Measurements from ENCODE around the gene CPS1.

Gene CPS1

DNA sequence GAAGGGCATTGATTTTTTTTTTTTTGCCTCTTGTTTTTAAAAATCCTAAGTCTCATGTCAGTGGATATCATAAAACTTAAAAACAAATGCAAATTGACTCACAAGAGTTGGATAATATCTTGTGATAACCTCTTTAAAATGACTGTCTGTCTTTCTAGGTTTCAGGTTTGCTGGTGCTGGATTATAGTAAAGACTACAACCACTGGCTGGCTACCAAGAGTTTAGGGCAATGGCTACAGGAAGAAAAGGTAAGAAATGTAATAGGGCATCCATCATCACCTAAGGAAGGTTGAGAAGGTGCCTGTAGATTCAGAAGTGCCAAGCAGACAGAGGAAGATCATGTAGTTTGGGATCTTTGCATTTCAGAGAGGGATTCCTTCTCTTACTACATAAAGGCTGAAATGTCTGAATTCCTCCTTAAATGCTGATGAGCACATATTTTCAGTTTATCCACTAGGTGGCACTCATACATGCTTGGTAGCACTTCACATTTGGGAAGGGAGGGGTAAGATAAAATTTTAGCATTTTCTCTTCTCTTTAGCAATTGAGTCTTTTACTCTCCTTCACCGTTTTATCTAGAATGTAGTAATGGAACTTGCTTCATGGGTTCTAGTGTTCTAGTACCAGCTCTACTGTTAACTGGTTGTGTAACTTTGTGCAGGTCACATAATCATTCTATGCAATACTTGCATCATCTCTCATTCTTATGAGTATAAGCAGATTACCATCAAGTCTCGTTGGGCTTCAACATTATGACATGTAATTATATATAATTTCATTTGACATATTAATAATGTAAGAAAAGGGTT, 21.1 kb downstream of the CPS1 start:
- Histone ChIP-seq H3K36me3 (ENCODE audit: insufficient read depth, low read length) (no peaks in the 10 kb centered on the region), H3K4me1 (ENCODE audit: insufficient read depth, low read length) (no peaks in the 10 kb centered on the region), H3K27me3 (ENCODE audit: control insufficient read depth in 1 of 2, insufficient read depth in 2 of 2, low read length in 2 of 2) (no peaks in the 10 kb centered on the region), H3K4me3 (ENCODE audit: low read depth in 1 of 2, low read length in 2 of 2) (no peak overlapping the region), H3K9me3 (ENCODE audit: low read length) (no peaks in the 10 kb centered on the region), H3K27ac (ENCODE audit: low read depth, low read length) (no peak overlapping the region), H3K9ac (ENCODE audit: low read length) (no peak overlapping the region)

DNA sequence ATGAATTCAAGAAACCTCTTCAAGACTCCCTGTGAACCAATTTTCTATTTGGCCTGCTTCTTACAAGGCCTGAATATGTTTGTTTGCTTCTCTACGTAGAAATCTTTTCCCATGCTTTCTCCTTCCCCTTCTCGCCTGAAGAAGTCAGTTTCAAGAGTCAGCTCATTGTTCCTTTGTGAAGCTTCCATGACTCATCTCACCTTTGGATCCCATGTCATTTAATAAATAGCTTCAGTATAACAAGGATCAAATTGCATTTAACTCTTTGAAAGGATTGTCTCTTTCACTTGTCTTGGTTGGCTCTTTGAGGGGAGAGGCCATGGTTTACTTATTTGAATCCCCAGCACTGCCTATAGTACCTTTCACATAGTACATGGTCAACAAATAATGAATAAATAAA, 28.4 kb downstream of the CPS1 start:
- H3K27me3 ChIP-seq (ENCODE audit: control insufficient read depth in 1 of 2, insufficient read depth in 2 of 2, low read length in 2 of 2) = no peaks in the 10 kb centered on the region
- no peak overlapping the region for H3K27ac ChIP-seq (ENCODE audit: low read depth, low read length)
- no peaks in the 10 kb centered on the region for H3K36me3 ChIP-seq (ENCODE audit: insufficient read depth, low read length)
- H3K4me1 ChIP-seq (ENCODE audit: insufficient read depth, low read length) = no peaks in the 10 kb centered on the region
- no peak overlapping the region for H3K9ac ChIP-seq (ENCODE audit: low read length)
- H3K4me3 ChIP-seq (ENCODE audit: low read depth in 1 of 2, low read length in 2 of 2) = no peak overlapping the region
- no peaks in the 10 kb centered on the region for H3K9me3 ChIP-seq (ENCODE audit: low read length)

DNA sequence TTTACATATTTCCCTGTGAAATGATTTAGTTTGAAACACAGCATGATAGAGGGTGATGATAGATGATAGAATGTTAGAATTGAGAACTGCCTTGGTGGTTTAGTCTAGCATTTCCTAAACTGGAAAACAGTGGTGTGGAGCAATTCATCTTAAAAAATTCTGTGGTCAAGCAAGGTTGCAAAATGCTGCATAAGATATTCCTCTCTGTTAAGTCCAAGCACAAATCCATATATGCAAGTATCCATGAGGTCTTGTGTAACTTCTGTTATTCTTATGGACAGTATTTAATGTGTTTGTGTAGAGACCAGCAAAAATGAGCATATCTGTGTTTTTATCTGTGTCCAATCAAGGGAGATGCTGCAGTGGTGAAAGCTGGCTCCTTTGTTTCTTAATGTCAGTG, 30.0 kb downstream of the CPS1 start:
- Histone ChIP-seq H3K4me3 (ENCODE audit: low read depth in 1 of 2, low read length in 2 of 2) (no peak overlapping the region), H3K9me3 (ENCODE audit: low read length) (no peaks in the 10 kb centered on the region), H3K27ac (ENCODE audit: low read depth, low read length) (no peak overlapping the region), H3K9ac (ENCODE audit: low read length) (no peak overlapping the region), H3K27me3 (ENCODE audit: control insufficient read depth in 1 of 2, insufficient read depth in 2 of 2, low read length in 2 of 2) (no peaks in the 10 kb centered on the region), H3K4me1 (ENCODE audit: insufficient read depth, low read length) (no peaks in the 10 kb centered on the region), H3K36me3 (ENCODE audit: insufficient read depth, low read length) (no peaks in the 10 kb centered on the region)

DNA sequence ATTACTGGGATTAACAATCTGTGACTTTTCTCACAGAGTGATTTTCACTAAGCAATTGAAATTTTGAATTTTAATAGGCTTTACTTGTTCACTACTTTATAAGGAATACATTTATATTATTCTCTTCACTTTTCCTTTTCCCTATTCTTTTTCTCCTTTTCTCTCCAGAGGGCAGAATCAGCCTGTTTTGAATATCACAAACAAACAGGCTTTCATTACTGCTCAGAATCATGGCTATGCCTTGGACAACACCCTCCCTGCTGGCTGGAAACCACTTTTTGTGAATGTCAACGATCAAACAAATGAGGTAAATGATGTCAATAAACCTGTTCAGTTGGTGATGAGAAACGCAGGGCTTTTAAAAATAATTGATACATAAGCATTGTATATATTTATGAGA, 35.3 kb downstream of the CPS1 start:
- no peaks in the 10 kb centered on the region for H3K4me1 ChIP-seq (ENCODE audit: insufficient read depth, low read length)
- no peaks in the 10 kb centered on the region for H3K27me3 ChIP-seq (ENCODE audit: control insufficient read depth in 1 of 2, insufficient read depth in 2 of 2, low read length in 2 of 2)
- H3K36me3 ChIP-seq (ENCODE audit: insufficient read depth, low read length) = no peaks in the 10 kb centered on the region
- no peak overlapping the region for H3K4me3 ChIP-seq (ENCODE audit: low read depth in 1 of 2, low read length in 2 of 2)
- H3K9ac ChIP-seq (ENCODE audit: low read length) = no peak overlapping the region
- no peaks in the 10 kb centered on the region for H3K9me3 ChIP-seq (ENCODE audit: low read length)
- H3K27ac ChIP-seq (ENCODE audit: low read depth, low read length) = no peak overlapping the region

DNA sequence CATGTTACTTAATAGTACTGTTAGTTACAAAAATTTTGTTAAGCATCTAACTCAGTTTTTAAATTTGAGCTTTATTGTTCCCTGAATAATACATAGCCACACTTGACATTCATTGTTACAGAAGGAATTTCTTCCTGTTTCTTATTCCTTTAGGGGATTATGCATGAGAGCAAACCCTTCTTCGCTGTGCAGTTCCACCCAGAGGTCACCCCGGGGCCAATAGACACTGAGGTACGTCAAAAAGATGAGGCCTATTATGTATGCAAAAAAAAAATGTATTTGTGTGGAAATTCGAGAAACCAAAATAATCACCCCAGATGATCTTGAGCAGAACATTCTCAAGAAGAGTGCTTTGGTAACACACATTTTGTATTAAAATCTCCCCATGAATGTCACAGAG, 36.3 kb downstream of the CPS1 start:
- Histone ChIP-seq H3K27ac (ENCODE audit: low read depth, low read length) (no peak overlapping the region), H3K4me1 (ENCODE audit: insufficient read depth, low read length) (no peaks in the 10 kb centered on the region), H3K4me3 (ENCODE audit: low read depth in 1 of 2, low read length in 2 of 2) (no peak overlapping the region), H3K9ac (ENCODE audit: low read length) (no peak overlapping the region), H3K9me3 (ENCODE audit: low read length) (no peaks in the 10 kb centered on the region), H3K27me3 (ENCODE audit: control insufficient read depth in 1 of 2, insufficient read depth in 2 of 2, low read length in 2 of 2) (no peaks in the 10 kb centered on the region), H3K36me3 (ENCODE audit: insufficient read depth, low read length) (no peaks in the 10 kb centered on the region)

DNA sequence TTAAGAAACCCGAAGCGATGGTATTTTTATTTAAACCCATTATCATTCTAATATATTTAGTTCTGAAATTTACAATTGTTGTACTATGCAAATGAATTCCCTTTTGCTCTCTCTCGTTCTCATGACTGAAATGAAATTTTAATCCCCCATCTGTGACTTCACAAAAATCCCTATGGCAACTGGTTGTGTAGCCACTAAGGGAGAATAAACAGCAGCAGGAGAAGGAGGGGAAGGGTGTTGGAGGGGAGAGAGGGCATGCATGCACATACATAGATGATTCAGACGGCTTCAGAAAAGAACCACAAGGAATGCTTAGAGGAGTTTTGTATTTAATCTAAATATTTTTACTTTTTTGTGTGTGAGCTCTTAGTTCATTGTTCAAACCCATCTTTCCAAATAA, 36.8 kb downstream of the CPS1 start:
- Histone ChIP-seq H3K27ac (ENCODE audit: low read depth, low read length) (no peak overlapping the region), H3K36me3 (ENCODE audit: insufficient read depth, low read length) (no peaks in the 10 kb centered on the region), H3K9ac (ENCODE audit: low read length) (no peak overlapping the region), H3K27me3 (ENCODE audit: control insufficient read depth in 1 of 2, insufficient read depth in 2 of 2, low read length in 2 of 2) (no peaks in the 10 kb centered on the region), H3K4me3 (ENCODE audit: low read depth in 1 of 2, low read length in 2 of 2) (no peak overlapping the region), H3K4me1 (ENCODE audit: insufficient read depth, low read length) (no peaks in the 10 kb centered on the region), H3K9me3 (ENCODE audit: low read length) (no peaks in the 10 kb centered on the region)

DNA sequence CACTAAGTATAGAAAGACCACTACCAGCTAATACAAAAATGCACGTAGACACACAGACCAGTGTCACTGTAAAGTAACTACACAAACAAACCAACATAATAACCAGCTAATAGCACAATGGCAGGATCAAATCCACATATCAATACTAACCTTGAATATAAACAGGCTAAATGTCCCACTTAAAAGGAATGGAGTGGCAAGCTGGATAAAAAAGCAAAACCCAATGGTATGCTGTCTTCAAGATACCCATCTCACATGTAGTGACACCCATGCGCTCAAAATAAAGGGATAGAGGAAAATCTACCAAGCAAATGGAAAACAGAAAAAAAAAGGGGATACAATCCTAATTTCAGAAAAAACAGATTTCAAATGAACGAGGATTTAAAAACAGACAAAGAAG, 41.8 kb downstream of the CPS1 start:
- no peak overlapping the region for H3K4me3 ChIP-seq (ENCODE audit: low read depth in 1 of 2, low read length in 2 of 2)
- H3K9me3 ChIP-seq (ENCODE audit: low read length) = no peaks in the 10 kb centered on the region
- H3K27me3 ChIP-seq (ENCODE audit: control insufficient read depth in 1 of 2, insufficient read depth in 2 of 2, low read length in 2 of 2) = no peaks in the 10 kb centered on the region
- H3K4me1 ChIP-seq (ENCODE audit: insufficient read depth, low read length) = no peaks in the 10 kb centered on the region
- no peak overlapping the region for H3K27ac ChIP-seq (ENCODE audit: low read depth, low read length)
- no peak overlapping the region for H3K9ac ChIP-seq (ENCODE audit: low read length)
- no peaks in the 10 kb centered on the region for H3K36me3 ChIP-seq (ENCODE audit: insufficient read depth, low read length)

DNA sequence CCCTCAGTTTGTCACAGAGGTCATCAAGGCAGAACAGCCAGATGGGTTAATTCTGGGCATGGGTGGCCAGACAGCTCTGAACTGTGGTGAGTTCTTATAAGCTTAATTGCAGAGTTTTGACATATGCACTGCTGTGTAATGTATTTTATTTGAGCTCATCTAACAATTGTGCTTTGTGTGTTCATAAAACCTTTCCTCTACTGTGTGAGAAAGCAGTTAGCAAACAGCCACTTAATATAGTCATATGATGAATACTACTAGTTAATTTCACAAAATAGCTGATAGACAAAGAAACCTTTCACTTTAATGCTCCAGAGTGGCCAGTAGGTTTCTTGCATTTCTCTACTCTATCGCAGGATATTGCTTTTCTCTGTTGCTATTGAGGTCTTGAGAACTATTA, 43.1 kb downstream of the CPS1 start:
- no peaks in the 10 kb centered on the region for H3K27me3 ChIP-seq (ENCODE audit: control insufficient read depth in 1 of 2, insufficient read depth in 2 of 2, low read length in 2 of 2)
- no peaks in the 10 kb centered on the region for H3K4me1 ChIP-seq (ENCODE audit: insufficient read depth, low read length)
- H3K9ac ChIP-seq (ENCODE audit: low read length) = no peak overlapping the region
- no peak overlapping the region for H3K27ac ChIP-seq (ENCODE audit: low read depth, low read length)
- no peaks in the 10 kb centered on the region for H3K36me3 ChIP-seq (ENCODE audit: insufficient read depth, low read length)
- no peak overlapping the region for H3K4me3 ChIP-seq (ENCODE audit: low read depth in 1 of 2, low read length in 2 of 2)
- H3K9me3 ChIP-seq (ENCODE audit: low read length) = no peaks in the 10 kb centered on the region

DNA sequence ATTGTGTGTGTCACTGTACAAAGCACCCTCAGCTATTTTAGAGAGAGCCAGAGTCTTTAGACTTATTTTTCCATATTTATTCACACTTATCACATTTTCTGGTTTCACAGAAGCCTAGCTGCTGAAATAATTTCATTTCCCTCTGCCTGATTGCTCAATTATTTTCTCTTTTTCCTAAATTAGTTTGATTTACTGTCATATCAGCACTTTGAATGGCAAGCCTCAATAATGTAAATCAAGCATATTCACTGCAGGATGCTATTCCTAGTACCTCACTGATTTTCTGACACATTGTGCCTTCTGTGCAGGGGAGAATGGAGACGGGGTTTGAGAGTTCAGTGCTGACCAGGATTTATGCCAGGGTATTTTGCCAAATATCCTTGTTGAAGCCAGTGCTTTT, 48.3 kb downstream of the CPS1 start:
- Histone ChIP-seq H3K9me3 (ENCODE audit: low read length) (no peaks in the 10 kb centered on the region), H3K27me3 (ENCODE audit: control insufficient read depth in 1 of 2, insufficient read depth in 2 of 2, low read length in 2 of 2) (no peaks in the 10 kb centered on the region), H3K36me3 (ENCODE audit: insufficient read depth, low read length) (no peaks in the 10 kb centered on the region), H3K4me3 (ENCODE audit: low read depth in 1 of 2, low read length in 2 of 2) (no peak overlapping the region), H3K9ac (ENCODE audit: low read length) (no peak overlapping the region), H3K27ac (ENCODE audit: low read depth, low read length) (no peak overlapping the region), H3K4me1 (ENCODE audit: insufficient read depth, low read length) (no peaks in the 10 kb centered on the region)

DNA sequence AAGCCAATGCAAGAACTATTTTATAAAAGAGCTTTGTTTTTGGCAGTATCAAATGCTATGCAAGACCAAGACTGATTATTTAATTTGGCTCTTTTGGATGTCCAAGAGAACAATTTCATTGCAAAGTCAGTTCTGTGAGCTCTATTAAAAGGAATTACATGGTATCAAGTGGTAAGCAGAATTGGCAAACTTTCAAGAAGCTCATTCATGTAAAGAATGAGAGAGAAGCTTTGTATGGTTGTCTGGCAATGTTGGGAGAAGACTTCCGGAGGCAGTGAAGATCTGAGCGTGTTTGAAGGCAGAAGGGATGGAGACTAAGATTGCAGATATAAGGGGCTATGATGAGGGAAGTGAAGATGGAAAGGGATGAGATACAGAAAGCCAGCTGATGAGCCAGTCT, 49.6 kb downstream of the CPS1 start:
- Histone ChIP-seq H3K4me1 (ENCODE audit: insufficient read depth, low read length) (no peaks in the 10 kb centered on the region), H3K27me3 (ENCODE audit: control insufficient read depth in 1 of 2, insufficient read depth in 2 of 2, low read length in 2 of 2) (no peaks in the 10 kb centered on the region), H3K27ac (ENCODE audit: low read depth, low read length) (no peak overlapping the region), H3K4me3 (ENCODE audit: low read depth in 1 of 2, low read length in 2 of 2) (no peak overlapping the region), H3K36me3 (ENCODE audit: insufficient read depth, low read length) (no peaks in the 10 kb centered on the region), H3K9me3 (ENCODE audit: low read length) (no peaks in the 10 kb centered on the region), H3K9ac (ENCODE audit: low read length) (no peak overlapping the region)

DNA sequence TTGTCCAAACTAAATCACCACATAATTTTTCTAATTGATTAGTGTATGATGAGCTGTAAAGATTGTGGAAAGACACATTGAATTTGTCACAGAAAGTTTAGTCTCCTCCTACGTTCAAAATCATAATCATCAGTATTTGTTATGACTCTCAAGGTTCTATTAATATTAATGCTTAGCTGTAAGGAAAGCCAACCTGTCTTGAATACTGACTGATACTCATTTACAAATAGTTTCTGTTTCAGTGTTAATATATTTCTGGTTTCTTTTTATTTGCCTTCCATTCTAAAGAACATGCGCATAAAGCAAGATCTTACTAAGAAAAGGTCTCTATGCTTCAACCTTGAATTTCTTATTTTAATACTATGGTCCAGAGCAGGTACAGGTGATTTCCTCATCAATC, 55.1 kb downstream of the CPS1 start:
- H3K4me3 ChIP-seq (ENCODE audit: low read depth in 1 of 2, low read length in 2 of 2) = no peak overlapping the region
- H3K36me3 ChIP-seq (ENCODE audit: insufficient read depth, low read length) = no peaks in the 10 kb centered on the region
- H3K4me1 ChIP-seq (ENCODE audit: insufficient read depth, low read length) = peaks cover 8% of the 10 kb centered on the region
- H3K27ac ChIP-seq (ENCODE audit: low read depth, low read length) = no peak overlapping the region
- no peaks in the 10 kb centered on the region for H3K27me3 ChIP-seq (ENCODE audit: control insufficient read depth in 1 of 2, insufficient read depth in 2 of 2, low read length in 2 of 2)
- no peaks in the 10 kb centered on the region for H3K9me3 ChIP-seq (ENCODE audit: low read length)
- H3K9ac ChIP-seq (ENCODE audit: low read length) = no peak overlapping the region

DNA sequence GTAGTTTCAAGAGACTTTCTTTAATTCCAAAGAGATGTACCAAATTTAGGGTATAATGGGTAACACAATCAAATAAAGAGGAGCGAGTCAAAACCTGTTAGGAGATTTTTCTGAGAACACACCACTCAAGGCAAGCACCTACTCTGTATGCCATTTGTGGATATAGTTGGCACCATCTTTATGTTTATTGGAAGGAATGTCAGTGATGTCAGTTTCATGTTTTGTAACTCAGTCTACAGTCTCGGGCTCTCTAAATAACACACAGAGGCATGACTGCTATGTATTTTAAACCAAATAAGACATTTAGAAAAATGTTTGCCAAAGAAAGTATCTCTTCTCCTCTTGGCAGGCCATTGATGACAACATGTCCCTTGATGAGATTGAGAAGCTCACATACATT, 59.7 kb downstream of the CPS1 start:
- Histone ChIP-seq H3K27me3 (ENCODE audit: control insufficient read depth in 1 of 2, insufficient read depth in 2 of 2, low read length in 2 of 2) (no peaks in the 10 kb centered on the region), H3K27ac (ENCODE audit: low read depth, low read length) (no peak overlapping the region), H3K4me1 (ENCODE audit: insufficient read depth, low read length) (peaks cover 9% of the 10 kb centered on the region), H3K36me3 (ENCODE audit: insufficient read depth, low read length) (no peaks in the 10 kb centered on the region), H3K9me3 (ENCODE audit: low read length) (no peaks in the 10 kb centered on the region), H3K9ac (ENCODE audit: low read length) (no peak overlapping the region), H3K4me3 (ENCODE audit: low read depth in 1 of 2, low read length in 2 of 2) (no peak overlapping the region)
